Osteoblast (primary cell): ENCODE results near the gene PSMD14. TPM values are rescaled to one million over a fixed set of nuclear protein-coding genes. Genes with fewer than 3 reads are reported as not detected.

Experiments used
- DNase-seq: peaks from one replicate; pipeline ENCODE4 v3.0.0; 2011; ENCODE audit warnings: low spot score, mixed read lengths; ENCODE audit not compliant: insufficient read length; ENCODE audit errors: missing footprints
- H2AFZ ChIP-seq: 2 replicates; pipeline ENCODE4 v1.6.0; 2011; ENCODE audit warnings: mild to moderate bottlenecking, low read length
- H3K27ac ChIP-seq: 2 replicates; pipeline ENCODE4 v1.5.1; 2011; ENCODE audit warnings: mild to moderate bottlenecking, low read depth, low read length, moderate library complexity
- H3K27me3 ChIP-seq: 2 replicates; pipeline ENCODE4 v1.6.0; 2012; ENCODE audit warnings: mild to moderate bottlenecking, control low read depth, inconsistent platforms, low read length, moderate library complexity; ENCODE audit not compliant: insufficient read depth
- H3K36me3 ChIP-seq: 2 replicates; pipeline ENCODE4 v1.5.1; 2011; ENCODE audit warnings: mild to moderate bottlenecking, low read length, control low read depth, moderate library complexity; ENCODE audit not compliant: insufficient read depth
- H3K4me1 ChIP-seq: 2 replicates; pipeline ENCODE4 v1.5.1; 2011; ENCODE audit warnings: mild to moderate bottlenecking, low read length, control low read depth, moderate library complexity; ENCODE audit not compliant: insufficient read depth
- H3K4me2 ChIP-seq: 2 replicates; pipeline ENCODE4 v1.6.0; 2011; ENCODE audit warnings: mild to moderate bottlenecking, low read length; ENCODE audit not compliant: insufficient read depth
- H3K4me3 ChIP-seq: fragments of 200-600 bp; sonication (generic); 3 replicates; pipeline ENCODE4 v1.5.1; 2012; ENCODE audit warnings: mild to moderate bottlenecking, low read length, inconsistent platforms; ENCODE audit not compliant: insufficient read depth
- H3K79me2 ChIP-seq: 2 replicates; pipeline ENCODE4 v1.6.0; 2012; ENCODE audit warnings: mild to moderate bottlenecking, low read length, control low read depth, inconsistent platforms; ENCODE audit not compliant: insufficient read depth
- H3K9me3 ChIP-seq: 2 replicates; pipeline ENCODE4 v1.5.1; 2011; ENCODE audit warnings: low read depth, low read length, control low read depth
- H4K20me1 ChIP-seq: 2 replicates; pipeline ENCODE4 v1.6.0; 2012; ENCODE audit warnings: mild to moderate bottlenecking, low read length, control low read depth; ENCODE audit not compliant: insufficient read depth
- CTCF ChIP-seq: IDR thresholded peaks from 2 replicates; pipeline ENCODE4 v1.5.1; 2011; ENCODE audit warnings: mild to moderate bottlenecking, low read depth, low read length, moderate library complexity; ENCODE audit errors: extremely low read depth
- total RNA-seq: library from RNA; depleted of rRNA; stranded (reverse); fragments of >200 nt; gene quantifications from 2 replicates; pipeline ENCODE4 v1.2.3, GENCODE V29; 2012

PSMD14 gene
- total RNA-seq, 1 donor: 74.2 TPM

GRCh38 chr2:161367675-161368074, 59.5 kb downstream of the PSMD14 start:
- H3K79me2 ChIP-seq: peaks cover 43% of the 10 kb centered on the region

DNA sequence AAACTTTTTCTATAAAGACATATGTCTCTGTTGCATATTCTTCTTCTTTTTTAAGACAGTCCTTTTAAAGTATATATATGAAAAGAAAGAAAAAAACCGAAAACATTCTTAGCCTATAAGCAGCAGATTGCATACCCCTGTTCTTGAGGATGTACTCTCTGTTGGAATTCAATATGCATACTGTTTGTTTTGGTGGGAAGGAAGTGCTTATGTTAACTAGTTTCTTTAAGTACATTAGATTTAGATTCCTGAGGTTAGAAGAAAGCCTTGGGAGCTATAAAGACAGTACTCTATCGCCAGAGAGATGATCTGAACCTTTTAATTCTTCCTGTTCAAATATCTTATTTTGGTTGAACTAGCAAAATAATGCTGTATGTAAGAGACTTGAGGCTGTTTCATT, 61.1 kb downstream of the PSMD14 start:
- Histone ChIP-seq H3K79me2 (peaks cover 27% of the 10 kb centered on the region), H2AFZ (no peak overlapping the region), H3K27me3 (no peaks in the 10 kb centered on the region), H3K4me3 (no peak overlapping the region), H4K20me1 (peaks cover 5% of the 10 kb centered on the region), H3K9me3 (no peaks in the 10 kb centered on the region), H3K27ac (no peak overlapping the region), H3K4me1 (peaks cover 9% of the 10 kb centered on the region), H3K4me2 (no peak overlapping the region), H3K36me3 (peaks cover 18% of the 10 kb centered on the region)
- DNase-seq: no peak
- no peak for TF ChIP-seq CTCF

More at GRCh38 chr2:161367675-161368074, 59.5 kb downstream of the PSMD14 start:
- H4K20me1 ChIP-seq: peaks cover 5% of the 10 kb centered on the region
- no peaks in the 10 kb centered on the region for H3K4me1 ChIP-seq
- TF ChIP-seq CTCF: no peak
- H3K4me3 ChIP-seq: no peak overlapping the region
- no peak for DNase-seq
- no peak overlapping the region for H3K27ac ChIP-seq
- peaks cover 18% of the 10 kb centered on the region for H3K36me3 ChIP-seq
- no peaks in the 10 kb centered on the region for H3K27me3 ChIP-seq
- H2AFZ ChIP-seq: no peak overlapping the region
- H3K9me3 ChIP-seq: no peaks in the 10 kb centered on the region
- H3K4me2 ChIP-seq: no peak overlapping the region

GRCh38 chr2:161370981-161371380, 62.8 kb downstream of the PSMD14 start:
- no peaks in the 10 kb centered on the region for H3K27me3 ChIP-seq
- no peaks in the 10 kb centered on the region for H3K9me3 ChIP-seq
- no peak for TF ChIP-seq CTCF

DNA sequence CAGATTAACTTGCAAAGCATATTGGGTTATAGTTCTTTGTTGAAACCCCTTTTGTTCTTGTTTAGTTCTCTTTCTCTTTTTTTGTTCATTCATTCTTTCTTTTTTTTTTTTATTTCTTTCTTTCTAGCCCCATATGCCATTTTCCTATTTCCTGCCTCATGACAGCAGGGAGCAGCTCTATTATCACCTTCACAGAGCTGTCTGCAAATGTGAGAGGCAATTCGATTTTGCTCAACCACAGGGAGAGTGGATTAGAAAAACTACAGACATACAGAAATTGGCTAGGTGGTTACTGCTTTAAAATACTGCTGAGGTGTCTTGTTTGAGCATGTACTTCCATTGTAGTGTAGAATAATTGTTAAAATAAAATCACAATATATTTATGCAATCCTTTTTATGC, 63.6 kb downstream of the PSMD14 start:
- no peak overlapping the region for H3K4me3 ChIP-seq
- peaks cover 18% of the 10 kb centered on the region for H3K36me3 ChIP-seq
- no peak for TF ChIP-seq CTCF
- no peak overlapping the region for H2AFZ ChIP-seq
- H3K4me1 ChIP-seq: peaks cover 9% of the 10 kb centered on the region
- H3K79me2 ChIP-seq: peaks cover 7% of the 10 kb centered on the region
- DNase-seq: no peak
- H3K9me3 ChIP-seq: no peaks in the 10 kb centered on the region
- no peak overlapping the region for H3K4me2 ChIP-seq
- no peak overlapping the region for H3K27ac ChIP-seq
- no peaks in the 10 kb centered on the region for H3K27me3 ChIP-seq
- peaks cover 2% of the 10 kb centered on the region for H4K20me1 ChIP-seq

More at GRCh38 chr2:161370981-161371380, 62.8 kb downstream of the PSMD14 start:
- no peak overlapping the region for H2AFZ ChIP-seq
- H3K4me3 ChIP-seq: no peak overlapping the region
- H3K4me1 ChIP-seq: peaks cover 9% of the 10 kb centered on the region
- H3K36me3 ChIP-seq: peaks cover 18% of the 10 kb centered on the region
- no peak overlapping the region for H3K27ac ChIP-seq
- no peak for DNase-seq
- H3K4me2 ChIP-seq: no peak overlapping the region
- H4K20me1 ChIP-seq: peaks cover 5% of the 10 kb centered on the region
- H3K79me2 ChIP-seq: peaks cover 15% of the 10 kb centered on the region
